Mammary microvascular endothelial cell (primary cell): ENCODE measurements around the gene TCF15. TPM values are rescaled to one million over a fixed set of nuclear protein-coding genes. Genes with fewer than 3 reads are reported as not detected.

Source experiments
- total RNA-seq: library from RNA; depleted of rRNA; stranded (reverse); fragments of >200 nt; gene quantifications from 2 replicates; pipeline ENCODE4 v1.2.3, GENCODE V29; 2015

Gene TCF15
- 8.6 and 10.7 TPM in 2 replicates for total RNA-seq

GRCh38 chr20:610130-611046 is at the start of gene TCF15:
TCF15 (minus strand) TSS chr20:610309; CDS start chr20:610237, 72 bp downstream.

GRCh38 chr20:653110-653589 is 43.0 kb upstream of the TCF15 start, which contains the start of gene SRXN1:
SRXN1 (minus strand) TSS chr20:653200; CDS start chr20:653185, 15 bp downstream.

Other genes starting within 250 kb of the TCF15 start
- 72.6 and 78.5 TPM in 2 replicates for gene TRIB3, start 229.5 kb downstream of the TCF15 start, total RNA-seq
- gene RBCK1, start 202.0 kb downstream of the TCF15 start, total RNA-seq: 95.5 and 97.1 TPM in 2 replicates
- gene TBC1D20, start 147.8 kb downstream of the TCF15 start, total RNA-seq: 23.3 and 28.2 TPM in 2 replicates
- 79.3 and 129 TPM in 2 replicates for gene CSNK2A1, start 66.5 kb downstream of the TCF15 start, total RNA-seq
- gene SRXN1, start 42.9 kb upstream of the TCF15 start, total RNA-seq: 68.0 and 69.1 TPM in 2 replicates
- gene SCRT2, start 65.5 kb upstream of the TCF15 start, total RNA-seq: not detected in 2 replicates
- gene SLC52A3, start 158.2 kb upstream of the TCF15 start, total RNA-seq: 0.59 and 0.80 TPM in 2 replicates
- gene FAM110A, start 223.4 kb upstream of the TCF15 start, total RNA-seq: 1.6 and 4.0 TPM in 2 replicates